Measurements from ENCODE around the gene PTAFR. TPM values are rescaled to one million over a fixed set of nuclear protein-coding genes. Genes with fewer than 3 reads are reported as not detected.

PTAFR gene
- total and polyA plus RNA-seq, 9 donors = 0.72 to 7.2 (median 1.5) TPM

DNA sequence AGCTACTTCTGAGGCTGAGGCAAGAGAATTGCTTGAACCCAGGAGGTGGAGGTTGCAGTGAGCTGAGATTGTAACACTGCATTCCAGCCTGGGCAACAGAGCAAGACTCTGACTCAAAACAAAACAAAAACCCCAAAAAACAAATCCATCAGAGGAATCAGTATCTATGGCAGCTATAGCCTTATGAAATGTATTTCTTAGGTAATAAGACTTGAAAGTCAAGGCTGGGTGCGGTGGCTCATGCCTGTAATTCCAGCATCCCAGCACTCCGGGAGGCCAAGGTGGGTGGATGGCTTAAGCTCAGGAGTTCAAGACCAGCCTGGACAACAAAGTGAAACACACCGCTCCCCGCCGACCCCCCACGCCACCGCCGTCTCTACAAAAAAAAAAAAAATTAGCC is 56.9 kb downstream of the PTAFR start:
- Histone ChIP-seq H3K27ac (no peak overlapping the region), H3K36me3 (no peaks in the 10 kb centered on the region), H3K4me1 (ENCODE audit: insufficient read depth) (no peaks in the 10 kb centered on the region), H3K27me3 (no peaks in the 10 kb centered on the region), H3K9me3 (no peaks in the 10 kb centered on the region), H3K4me3 (no peak overlapping the region)
- no peak for DNase-seq
- WGBS, 3 donors = 90 to 92% (median 91%) methylated on average over 8 of the region's 8 CpGs
- intact Hi-C loops (cut with DNase I) = no loop called here
- TF ChIP-seq EP300 (IDR thresholded peaks at IDR 0.05) = no peak

DNA sequence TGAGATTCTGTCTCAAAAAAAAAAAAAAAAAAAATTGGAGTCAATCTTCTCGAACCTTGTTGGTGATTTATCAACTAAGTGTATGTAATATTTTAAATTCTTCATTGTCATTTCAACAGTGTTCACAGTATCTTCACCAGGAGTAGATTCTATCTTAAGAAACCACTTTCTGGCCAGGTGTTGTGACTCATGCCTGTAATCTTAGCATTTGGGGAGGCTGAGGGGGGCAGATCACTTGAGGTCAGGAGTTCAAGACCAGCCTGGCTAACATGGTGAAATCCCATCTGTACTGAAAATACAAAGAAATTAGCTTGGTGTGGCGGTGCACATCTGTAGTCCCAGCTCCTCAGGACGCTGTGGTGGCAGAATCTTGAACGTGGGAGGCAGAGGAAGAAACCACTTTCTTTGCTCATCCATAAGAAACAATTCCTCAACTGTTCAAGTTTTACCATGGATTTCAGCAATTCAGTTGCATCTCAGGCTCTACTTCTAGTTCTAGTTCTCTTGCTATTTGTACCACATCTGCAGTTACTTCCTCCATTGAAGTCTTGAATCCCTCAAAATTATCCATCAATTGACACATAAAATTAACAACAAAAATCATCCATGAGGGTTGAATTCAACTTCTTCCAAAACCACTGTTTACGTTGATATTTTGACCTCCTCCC is 57.7 kb downstream of the PTAFR start:
- H3K27ac ChIP-seq = no peak overlapping the region
- TF ChIP-seq, protein P1, sequence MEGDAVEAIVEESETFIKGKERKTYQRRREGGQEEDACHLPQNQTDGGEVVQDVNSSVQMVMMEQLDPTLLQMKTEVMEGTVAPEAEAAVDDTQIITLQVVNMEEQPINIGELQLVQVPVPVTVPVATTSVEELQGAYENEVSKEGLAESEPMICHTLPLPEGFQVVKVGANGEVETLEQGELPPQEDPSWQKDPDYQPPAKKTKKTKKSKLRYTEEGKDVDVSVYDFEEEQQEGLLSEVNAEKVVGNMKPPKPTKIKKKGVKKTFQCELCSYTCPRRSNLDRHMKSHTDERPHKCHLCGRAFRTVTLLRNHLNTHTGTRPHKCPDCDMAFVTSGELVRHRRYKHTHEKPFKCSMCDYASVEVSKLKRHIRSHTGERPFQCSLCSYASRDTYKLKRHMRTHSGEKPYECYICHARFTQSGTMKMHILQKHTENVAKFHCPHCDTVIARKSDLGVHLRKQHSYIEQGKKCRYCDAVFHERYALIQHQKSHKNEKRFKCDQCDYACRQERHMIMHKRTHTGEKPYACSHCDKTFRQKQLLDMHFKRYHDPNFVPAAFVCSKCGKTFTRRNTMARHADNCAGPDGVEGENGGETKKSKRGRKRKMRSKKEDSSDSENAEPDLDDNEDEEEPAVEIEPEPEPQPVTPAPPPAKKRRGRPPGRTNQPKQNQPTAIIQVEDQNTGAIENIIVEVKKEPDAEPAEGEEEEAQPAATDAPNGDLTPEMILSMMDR (IDR thresholded peaks at IDR 0.05) = no peak
- TF ChIP-seq EP300 (IDR thresholded peaks at IDR 0.05) = no peak
- TF ChIP-seq POLR2A (IDR thresholded peaks at IDR 0.05) = no peak
- H3K4me1 ChIP-seq (ENCODE audit: insufficient read depth) = no peaks in the 10 kb centered on the region
- intact Hi-C loops (cut with DNase I) = no loop called here
- no peaks in the 10 kb centered on the region for H3K9me3 ChIP-seq
- DNase-seq = no peak
- 75 to 86% (median 75%) methylated on average over 5 of the region's 5 CpGs for WGBS, 3 donors
- no peaks in the 10 kb centered on the region for H3K36me3 ChIP-seq
- no peaks in the 10 kb centered on the region for H3K27me3 ChIP-seq
- H3K4me3 ChIP-seq = no peak overlapping the region

DNA sequence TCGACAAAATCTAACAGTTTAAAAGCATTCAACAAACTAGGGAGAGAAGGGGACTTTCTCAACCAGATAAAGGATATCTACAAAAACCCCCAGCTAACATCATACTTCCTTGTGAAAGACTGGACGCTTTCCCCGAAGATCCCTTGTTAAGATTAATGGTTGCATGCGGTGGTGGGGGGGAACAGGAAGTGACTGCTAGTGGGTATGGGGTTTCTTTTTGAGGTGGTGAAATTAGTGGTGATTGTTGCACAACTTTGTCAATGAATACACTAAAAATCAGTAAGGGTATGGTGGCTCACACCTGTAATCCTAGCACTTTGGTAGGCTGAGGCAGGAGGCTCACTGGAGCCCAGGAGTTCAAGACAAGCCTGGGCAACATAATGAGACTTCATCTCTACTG is 61.2 kb downstream of the PTAFR start:
- Histone ChIP-seq H3K27me3 (no peaks in the 10 kb centered on the region), H3K4me1 (ENCODE audit: insufficient read depth) (no peaks in the 10 kb centered on the region), H3K36me3 (no peaks in the 10 kb centered on the region), H3K9me3 (no peaks in the 10 kb centered on the region), H3K4me3 (no peak overlapping the region), H3K27ac (no peak overlapping the region)
- 57 to 69% (median 64%) methylated on average over 4 of the region's 4 CpGs for WGBS, 3 donors
- intact Hi-C loops (cut with DNase I) = no loop called here
- TF ChIP-seq, protein P1 (IDR thresholded peaks at IDR 0.05) = no peak
- TF ChIP-seq EP300 (IDR thresholded peaks at IDR 0.05) (no peak), POLR2A (IDR thresholded peaks at IDR 0.05) (no peak)
- no peak for DNase-seq

DNA sequence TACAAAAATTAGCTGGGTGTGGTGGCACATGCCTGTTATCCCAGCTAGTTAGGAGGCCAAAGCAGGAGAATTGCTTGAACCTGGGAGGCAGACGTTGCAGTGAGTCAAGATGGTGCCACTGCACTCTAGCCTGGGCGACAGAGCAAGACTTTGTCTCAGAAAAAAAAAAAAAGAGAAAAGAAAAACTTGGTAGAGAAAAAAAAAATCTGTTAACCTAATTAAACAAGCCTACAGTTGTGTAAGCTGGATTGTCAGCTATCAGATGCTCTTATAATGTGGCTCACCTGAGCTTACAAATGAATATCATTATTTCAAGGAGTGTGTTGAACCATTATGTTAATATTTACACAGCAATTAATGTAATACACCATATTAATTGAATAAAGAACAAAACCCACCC is 61.6 kb downstream of the PTAFR start:
- Histone ChIP-seq H3K27me3 (no peaks in the 10 kb centered on the region), H3K36me3 (no peaks in the 10 kb centered on the region), H3K27ac (no peak overlapping the region), H3K9me3 (no peaks in the 10 kb centered on the region), H3K4me3 (no peak overlapping the region), H3K4me1 (ENCODE audit: insufficient read depth) (no peaks in the 10 kb centered on the region)
- no peak for DNase-seq
- TF ChIP-seq, protein P1 (IDR thresholded peaks at IDR 0.05) = no peak
- no peak for TF ChIP-seq EP300 (IDR thresholded peaks at IDR 0.05)
- WGBS, 3 donors = 83 to 87% (median 85%) methylated on average over 2 of the region's 2 CpGs
- intact Hi-C loops (cut with DNase I) = no loop called here

DNA sequence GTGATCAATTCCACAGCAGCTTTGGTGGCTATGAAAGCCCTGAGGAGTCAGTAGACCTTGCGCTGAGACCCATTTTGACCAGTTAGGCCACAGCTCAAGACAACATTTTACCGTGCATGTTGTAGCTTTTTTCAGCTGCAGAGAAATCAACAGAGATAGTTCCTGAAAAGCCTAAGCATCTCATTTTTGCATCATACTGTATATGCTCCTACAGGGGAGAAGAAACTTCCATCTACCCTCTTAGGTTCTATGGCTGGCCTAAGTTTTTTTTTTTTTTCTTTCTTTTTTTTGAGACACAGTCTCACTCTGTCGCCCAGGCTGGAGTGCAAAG is 63.3 kb downstream of the PTAFR start:
- no peak overlapping the region for H3K27ac ChIP-seq
- no peaks in the 10 kb centered on the region for H3K4me1 ChIP-seq (ENCODE audit: insufficient read depth)
- DNase-seq = no peak
- intact Hi-C loops (cut with DNase I) = no loop called here
- 71 to 89% (median 85%) methylated on average over 3 of the region's 3 CpGs for WGBS, 3 donors
- no peak overlapping the region for H3K4me3 ChIP-seq
- H3K9me3 ChIP-seq = no peaks in the 10 kb centered on the region
- TF ChIP-seq, protein P1 (IDR thresholded peaks at IDR 0.05) = no peak
- TF ChIP-seq POLR2A (IDR thresholded peaks at IDR 0.05) (no peak), EP300 (IDR thresholded peaks at IDR 0.05) (no peak)
- no peaks in the 10 kb centered on the region for H3K36me3 ChIP-seq
- no peaks in the 10 kb centered on the region for H3K27me3 ChIP-seq

All from ovary (tissue), 9 donors.